HG03060 (cell line): ENCODE results near the gene ACSM3.
"Not testable (repeated sequence)": the region's sequence is repeated elsewhere in the genome, so short reads cannot be mapped to it uniquely, and the experiment has no call there.

Experiments
- ATAC-seq: cut with Tn5 transposase; IDR thresholded peaks from one replicate; pipeline ENCODE4 v1.9.1; 2021; ENCODE audit warnings: low read depth, moderate number of reproducible peaks; ENCODE audit not compliant: unreplicated experiment

The ACSM3 gene

GRCh38 chr16:20753727-20754126, 10.1 kb upstream of the ACSM3 start:
- no peak for ATAC-seq

DNA sequence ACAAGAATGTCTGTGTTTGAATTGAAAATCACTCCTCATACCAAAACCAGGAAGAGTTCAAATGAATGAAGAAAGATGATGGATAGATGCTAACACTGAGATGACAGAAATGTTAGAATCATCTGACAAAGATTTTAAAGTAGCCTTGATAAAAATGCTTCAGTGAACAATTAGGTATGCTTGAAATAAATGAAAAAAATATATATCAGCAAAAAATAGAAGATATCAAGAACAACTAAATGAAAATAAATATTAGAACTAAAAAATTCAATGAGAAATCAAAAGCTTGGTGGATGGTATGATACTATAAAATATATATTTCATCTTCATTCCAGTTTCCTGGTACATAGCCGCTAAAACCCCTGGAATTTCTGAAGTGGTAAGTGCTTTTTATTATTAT, 8.6 kb upstream of the ACSM3 start:
- no peak for ATAC-seq

GRCh38 chr16:20755799-20756198, 8.0 kb upstream of the ACSM3 start:
- ATAC-seq: not testable (repeated sequence)

DNA sequence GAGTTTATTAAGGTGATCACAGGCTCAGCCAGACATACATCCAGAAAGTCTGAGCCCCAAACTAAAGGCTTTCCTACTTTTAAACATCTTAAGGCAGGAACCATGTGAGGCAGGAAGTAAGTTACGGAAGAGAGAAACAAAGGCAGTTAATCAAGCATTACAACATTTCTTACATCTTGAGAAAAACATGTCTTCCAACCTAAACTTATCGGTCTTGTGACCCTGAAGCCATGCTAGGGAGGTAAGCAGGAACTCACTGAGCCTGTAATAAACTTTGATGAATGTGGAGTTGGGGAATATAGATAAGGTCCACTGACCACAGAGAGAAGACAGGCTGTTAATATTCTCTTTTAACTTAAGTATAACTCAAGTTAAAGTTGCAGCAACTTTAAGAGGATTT, 3.5 kb upstream of the ACSM3 start:
- no peak for ATAC-seq

DNA sequence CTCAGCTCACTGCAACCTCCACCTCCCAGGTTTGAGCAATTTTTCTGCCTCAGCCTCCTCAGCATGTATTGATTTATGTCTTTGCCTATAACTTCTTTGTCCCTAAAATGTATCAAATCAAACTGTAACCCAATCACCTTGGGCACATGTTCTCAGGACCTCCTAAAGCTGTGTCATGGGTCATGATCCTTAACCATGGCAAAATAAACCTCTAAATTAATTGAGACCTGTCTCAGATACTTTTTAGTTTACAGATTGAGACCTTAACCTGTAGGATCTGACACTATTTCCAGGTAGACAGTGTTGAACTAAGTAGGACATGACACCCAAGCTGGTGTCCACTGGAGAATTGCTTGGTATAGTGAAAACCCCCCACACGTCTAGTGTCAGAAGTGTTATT, 2.6 kb upstream of the ACSM3 start:
- no peak for ATAC-seq

- ATAC-seq: no peak
Measured at GRCh38 chr16:20762404-20763123, 1.2 kb upstream of the ACSM3 start.

- ATAC-seq: not testable (repeated sequence)
Measured at GRCh38 chr16:20764448-20764847, 634 bp downstream of the ACSM3 start.

GRCh38 chr16:20765732-20766131, 1.9 kb downstream of the ACSM3 start:
- ATAC-seq: no peak

- ATAC-seq: no peak
Measured at GRCh38 chr16:20766294-20766693, 2.5 kb downstream of the ACSM3 start.

- no peak for ATAC-seq
Measured at GRCh38 chr16:20767577-20767976, 3.8 kb downstream of the ACSM3 start.

DNA sequence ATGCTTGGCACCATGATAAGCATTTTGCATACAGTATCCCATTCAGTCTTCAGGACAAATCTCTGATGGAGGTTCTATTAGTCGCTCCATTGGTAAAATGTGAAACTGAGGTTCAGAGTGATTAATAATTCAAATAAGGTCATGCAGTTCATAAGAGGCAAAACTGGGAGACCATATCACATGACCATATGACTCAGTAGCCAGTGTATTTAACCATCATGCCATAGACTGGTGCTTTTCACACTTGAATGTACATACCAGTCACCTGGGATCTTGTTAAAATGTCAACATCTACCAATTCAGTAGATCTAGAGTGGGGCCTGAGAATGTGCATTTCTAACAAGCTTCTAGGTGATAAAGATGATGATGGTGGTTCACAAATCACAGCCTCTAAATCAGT, 4.3 kb downstream of the ACSM3 start:
- no peak for ATAC-seq

DNA sequence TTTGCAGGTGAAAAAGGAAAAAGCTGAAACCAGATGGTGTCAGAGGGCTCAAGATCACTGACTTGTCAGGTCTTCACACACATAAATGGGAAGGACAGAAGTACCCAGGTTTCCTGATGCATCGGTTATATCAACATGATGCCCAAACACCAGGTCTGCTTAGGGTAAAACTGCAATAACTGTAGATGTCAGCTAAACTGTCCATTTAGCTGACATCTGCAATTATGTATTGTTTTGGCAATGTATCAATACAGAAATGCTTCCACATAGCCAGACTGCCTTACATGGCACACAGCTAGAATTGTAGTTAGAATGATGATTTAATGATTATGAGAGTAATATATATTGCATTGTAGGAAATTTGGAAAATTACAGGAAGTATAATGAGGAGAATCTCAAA, 5.0 kb downstream of the ACSM3 start:
- ATAC-seq: no peak

- ATAC-seq: no peak
Measured at GRCh38 chr16:20773679-20774078, 9.9 kb downstream of the ACSM3 start.

DNA sequence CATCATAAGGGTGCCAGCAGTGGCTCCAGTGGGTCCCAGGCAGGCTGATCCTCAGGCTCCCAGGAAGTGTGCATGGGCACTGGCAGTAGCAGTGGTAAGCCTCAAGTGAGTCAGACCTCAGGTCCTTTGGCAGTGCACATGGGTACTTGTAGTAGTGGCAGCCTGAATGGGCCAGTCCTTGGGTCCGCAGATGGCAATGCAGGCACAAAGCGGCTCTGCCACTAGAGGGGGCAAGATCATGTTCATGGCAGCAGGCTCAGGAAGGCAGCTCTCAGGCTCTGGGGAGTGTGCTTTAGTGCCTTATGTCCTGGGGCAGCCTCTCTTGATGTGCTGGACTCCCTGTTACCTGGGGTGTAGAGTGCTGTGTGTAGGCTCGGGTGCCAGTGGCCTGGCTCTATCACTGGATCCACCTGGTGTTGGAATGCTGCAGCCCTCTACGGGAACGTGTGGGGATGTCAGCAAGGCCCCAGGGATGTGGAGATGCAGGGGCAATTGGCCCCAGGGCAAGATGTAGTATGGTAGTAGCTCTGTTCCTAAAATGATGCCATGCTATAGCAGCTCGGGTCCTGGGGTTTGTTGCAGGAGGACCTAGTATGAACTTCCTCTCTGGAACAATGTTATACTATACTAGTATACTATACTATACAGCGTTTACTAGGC, 11.0 kb downstream of the ACSM3 start:
- no peak for ATAC-seq

GRCh38 chr16:20781697-20782096, 17.9 kb downstream of the ACSM3 start:
- ATAC-seq: no peak

- no peak for ATAC-seq
Measured at GRCh38 chr16:20782470-20782869, 18.7 kb downstream of the ACSM3 start.

- no peak for ATAC-seq
Measured at GRCh38 chr16:20784204-20784603, 20.4 kb downstream of the ACSM3 start.

- ATAC-seq: no peak
Measured at GRCh38 chr16:20789130-20789529, 25.3 kb downstream of the ACSM3 start.

GRCh38 chr16:20791923-20792612, 28.3 kb downstream of the ACSM3 start:
- no peak for ATAC-seq

DNA sequence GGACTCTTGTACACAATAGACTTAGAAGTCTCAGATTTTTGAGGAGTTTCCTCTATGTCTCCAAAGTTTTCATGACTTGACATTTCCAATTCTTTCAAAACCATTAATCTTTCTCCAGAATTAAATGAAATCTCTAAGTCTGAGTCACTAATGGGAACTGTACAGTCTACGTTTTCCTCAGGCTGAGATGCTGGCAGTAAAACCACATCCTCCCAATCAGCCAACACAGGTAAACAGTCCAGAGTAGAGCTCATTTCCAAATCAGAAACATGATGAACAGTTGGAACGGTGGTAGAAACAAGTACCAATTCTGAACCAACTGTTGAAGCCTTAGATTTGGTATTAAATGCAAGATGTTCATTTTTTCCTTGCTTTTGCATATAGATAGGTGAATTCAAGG, 34.5 kb downstream of the ACSM3 start:
- no peak for ATAC-seq

DNA sequence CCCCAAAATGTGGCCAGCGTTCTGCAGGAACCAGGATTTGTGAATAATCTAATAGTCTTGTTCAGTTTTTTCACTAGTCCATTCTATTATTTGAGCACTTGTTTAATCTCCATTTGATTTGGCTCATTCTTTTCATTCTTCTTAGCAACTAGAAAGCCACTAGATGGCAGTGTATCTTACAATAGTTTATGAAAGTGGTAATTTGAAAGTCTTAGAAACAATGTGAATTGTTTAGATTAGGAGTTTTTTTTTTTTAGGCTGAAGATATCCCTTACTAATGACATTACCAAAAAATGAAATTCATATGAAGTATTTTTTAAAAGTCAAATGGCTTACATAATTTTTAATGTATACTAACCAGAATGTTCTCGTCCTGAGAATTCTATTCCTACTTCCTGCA, 35.8 kb downstream of the ACSM3 start:
- ATAC-seq: no peak

GRCh38 chr16:20801278-20801677, 37.5 kb downstream of the ACSM3 start:
- no peak for ATAC-seq
